Left colon (tissue), 2 donors: ENCODE measurements around the gene CRYAA. TPM values are rescaled to one million over a fixed set of nuclear protein-coding genes. Genes with fewer than 3 reads are reported as not detected.

Experiments
- ATAC-seq: fragments of 200-7000 bp; cut with Tn5 transposase; one replicate; pipeline ENCODE4 v1.9.1; 2020; ENCODE audit warnings: mild to moderate bottlenecking, moderate library complexity
- DNase-seq, 2 donors: peaks; one replicate each; pipeline ENCODE4 v3.0.0-alpha.2; 2020
- intact Hi-C, 2 donors: fragments of 100-400 bp; cut with DNase I in 1 of 2; cut with micrococcal nuclease in 1 of 2; formaldehyde crosslinking; loops; one replicate each; pipeline versions ENCODE4 v1.11.2 to v1.14.0; 2022; cut with DNase I, micrococcal nuclease
- total RNA-seq, 2 donors: library from RNA; stranded (reverse); fragmentation: NEBNext Ultra II Directional; extraction: Animal tissue kit (Norgen Biotek cat#: 25700); gene quantifications; one replicate each; pipeline ENCODE4 v1.2.1, GENCODE V29; 2021
- donor health status: DM: no; HTN: no; CAD: no.
- donor health status: DM: yes; HTN: yes; CAD: no.

Gene CRYAA
- total RNA-seq, 2 donors from 2014 or later, result not detected

GRCh38 chr21:43194303-43195120 is 25.7 kb downstream of the CRYAA start:
- ATAC-seq (no peak), DNase-seq (peak in 1 of 2 donors; percentile 14)
- intact Hi-C loops, result no loop called here

- peak in 1 of 2 donors; percentile 21 for DNase-seq
- intact Hi-C loops, result no loop called here
- no peak for ATAC-seq
Measured at GRCh38 chr21:43195121-43196021, 26.6 kb downstream of the CRYAA start.

GRCh38 chr21:43196826-43197225 is 28.0 kb downstream of the CRYAA start:
- intact Hi-C loops, result no loop called here
- ATAC-seq, result peak; percentile 99
- peak; percentile 52 to 86 for DNase-seq

- intact Hi-C loops, result no loop called here
- DNase-seq, result no peak
- no peak for ATAC-seq
Measured at GRCh38 chr21:43198376-43198775, 29.6 kb downstream of the CRYAA start.

- intact Hi-C loops, result no loop called here
- DNase-seq, result no peak
- no peak for ATAC-seq
Measured at GRCh38 chr21:43201491-43201890, 32.7 kb downstream of the CRYAA start.

- DNase-seq, result peak in 1 of 2 donors; percentile 16
- ATAC-seq, result no peak
- intact Hi-C loops, result no loop called here
Measured at GRCh38 chr21:43203591-43203990, 34.8 kb downstream of the CRYAA start.

GRCh38 chr21:43204638-43205037 is 35.8 kb downstream of the CRYAA start:
- ATAC-seq, result no peak
- no peak for DNase-seq
- intact Hi-C loops, result no loop called here

- DNase-seq, result peak in 1 of 2 donors; percentile 13
- intact Hi-C loops, result no loop called here
- ATAC-seq, result no peak
Measured at GRCh38 chr21:43206231-43207042, 37.6 kb downstream of the CRYAA start.

GRCh38 chr21:43207043-43207315 is 38.2 kb downstream of the CRYAA start:
- DNase-seq (no peak), ATAC-seq (no peak)
- intact Hi-C loops, result no loop called here

- peak in 1 of 2 donors; percentile 8 for DNase-seq
- no peak for ATAC-seq
- intact Hi-C loops, result no loop called here
Measured at GRCh38 chr21:43207868-43208267, 39.1 kb downstream of the CRYAA start.

- no peak for ATAC-seq
- peak in 1 of 2 donors; percentile 22 for DNase-seq
- intact Hi-C loops, result no loop called here
Measured at GRCh38 chr21:43208561-43209332, 39.9 kb downstream of the CRYAA start.

GRCh38 chr21:43209575-43210453 is 41.0 kb downstream of the CRYAA start:
- DNase-seq, result peak in 1 of 2 donors; percentile 21
- intact Hi-C loops, result no loop called here
- no peak for ATAC-seq

GRCh38 chr21:43210454-43211071 is 41.8 kb downstream of the CRYAA start:
- DNase-seq (peak in 1 of 2 donors; percentile 23), ATAC-seq (peak; percentile 1)
- intact Hi-C loops, result no loop called here

GRCh38 chr21:43211072-43211759 is 42.4 kb downstream of the CRYAA start:
- DNase-seq (peak; percentile 85 to 86), ATAC-seq (peak; percentile 94)
- intact Hi-C loops, result no loop called here

GRCh38 chr21:43211760-43212115 is 42.9 kb downstream of the CRYAA start:
- ATAC-seq (peak; percentile 30), DNase-seq (peak; percentile 30 to 40)
- intact Hi-C loops, result no loop called here
